D721Med (cell line): Measurements from ENCODE around the gene TRPV3.

Experiments used
- DNase-seq: peaks from one replicate; pipeline ENCODE4 v3.0.0; 2011; ENCODE audit warnings: low spot score; ENCODE audit not compliant: insufficient read length
- FAIRE-seq: peaks from 2 replicates; lab custom pipeline; 2011; peaks lifted over from hg19 to GRCh38; lab: Jason Lieb, UNC
- CTCF ChIP-seq: IDR thresholded peaks from 2 replicates; pipeline ENCODE4 v1.5.1; 2012; ENCODE audit warnings: mild to moderate bottlenecking, control low read depth; ENCODE audit not compliant: insufficient read depth; ENCODE audit errors: missing control alignments

The TRPV3 gene

GRCh38 chr17:3497101-3497500 is 60.5 kb downstream of the TRPV3 start:
- DNase-seq (no peak), FAIRE-seq (no peak)
- TF ChIP-seq CTCF, result no peak

- no peak for DNase-seq
- no peak for FAIRE-seq
Measured at GRCh38 chr17:3485481-3486068, 72.0 kb downstream of the TRPV3 start.

GRCh38 chr17:3482852-3483251 is 74.8 kb downstream of the TRPV3 start:
- DNase-seq, result no peak
- no peak for FAIRE-seq
- no peak for TF ChIP-seq CTCF

More at GRCh38 chr17:3485481-3486068, 72.0 kb downstream of the TRPV3 start:
- no peak for TF ChIP-seq CTCF

GRCh38 chr17:3479988-3480387 is 77.6 kb downstream of the TRPV3 start:
- no peak for DNase-seq
- no peak for FAIRE-seq
- no peak for TF ChIP-seq CTCF

- no peak for DNase-seq
- FAIRE-seq, result no peak
- no peak for TF ChIP-seq CTCF
Measured at GRCh38 chr17:3475812-3476610, 81.6 kb downstream of the TRPV3 start, which contains the start of gene ASPA. ASPA (plus strand) TSS chr17:3475997; CDS start chr17:3476160, 163 bp downstream.

GRCh38 chr17:3475251-3475685 is 82.3 kb downstream of the TRPV3 start:
- DNase-seq (no peak), FAIRE-seq (no peak)
- TF ChIP-seq CTCF, result no peak

- no peak for FAIRE-seq
- no peak for TF ChIP-seq CTCF
- DNase-seq, result no peak
Measured at GRCh38 chr17:3474212-3474611, 83.4 kb downstream of the TRPV3 start.
